Panc1 (cell line): ENCODE results near the gene CUX1.

Experiments used
- CTCF ChIP-seq: fragments of 450-650 bp; IDR thresholded peaks from 2 replicates; pipeline ENCODE4 v1.5.1; 2017; ENCODE audit warnings: mild to moderate bottlenecking
- POLR2AphosphoS5 ChIP-seq: IDR thresholded peaks from 2 replicates; pipeline ENCODE4 v1.6.1; 2012; ENCODE audit warnings: mild to moderate bottlenecking, low read depth, low read length, moderate library complexity
- TCF7L2 ChIP-seq: IDR thresholded peaks from 2 replicates; pipeline ENCODE4 v1.6.1; 2011; ENCODE audit warnings: mild to moderate bottlenecking, low read depth, low read length, inconsistent platforms
- TF ChIP-seq, protein P1 (sequence below), 2 experiments: IDR thresholded peaks; 2 replicates each; pipeline ENCODE4 v1.6.1; 2011 to 2012; ENCODE audit warnings: low read depth in 2 of 2, control low read depth in 1 of 2, low read length in 1 of 2, mild to moderate bottlenecking in 1 of 2, moderate library complexity in 1 of 2; ENCODE audit not compliant: insufficient read depth in 1 of 2

GRCh38 chr7:101780281-101780680 is 37.1 kb upstream of the CUX1 start:
- TF ChIP-seq CTCF (no peak), POLR2AphosphoS5 (no peak), TCF7L2 (no peak)
- TF ChIP-seq, protein P1, sequence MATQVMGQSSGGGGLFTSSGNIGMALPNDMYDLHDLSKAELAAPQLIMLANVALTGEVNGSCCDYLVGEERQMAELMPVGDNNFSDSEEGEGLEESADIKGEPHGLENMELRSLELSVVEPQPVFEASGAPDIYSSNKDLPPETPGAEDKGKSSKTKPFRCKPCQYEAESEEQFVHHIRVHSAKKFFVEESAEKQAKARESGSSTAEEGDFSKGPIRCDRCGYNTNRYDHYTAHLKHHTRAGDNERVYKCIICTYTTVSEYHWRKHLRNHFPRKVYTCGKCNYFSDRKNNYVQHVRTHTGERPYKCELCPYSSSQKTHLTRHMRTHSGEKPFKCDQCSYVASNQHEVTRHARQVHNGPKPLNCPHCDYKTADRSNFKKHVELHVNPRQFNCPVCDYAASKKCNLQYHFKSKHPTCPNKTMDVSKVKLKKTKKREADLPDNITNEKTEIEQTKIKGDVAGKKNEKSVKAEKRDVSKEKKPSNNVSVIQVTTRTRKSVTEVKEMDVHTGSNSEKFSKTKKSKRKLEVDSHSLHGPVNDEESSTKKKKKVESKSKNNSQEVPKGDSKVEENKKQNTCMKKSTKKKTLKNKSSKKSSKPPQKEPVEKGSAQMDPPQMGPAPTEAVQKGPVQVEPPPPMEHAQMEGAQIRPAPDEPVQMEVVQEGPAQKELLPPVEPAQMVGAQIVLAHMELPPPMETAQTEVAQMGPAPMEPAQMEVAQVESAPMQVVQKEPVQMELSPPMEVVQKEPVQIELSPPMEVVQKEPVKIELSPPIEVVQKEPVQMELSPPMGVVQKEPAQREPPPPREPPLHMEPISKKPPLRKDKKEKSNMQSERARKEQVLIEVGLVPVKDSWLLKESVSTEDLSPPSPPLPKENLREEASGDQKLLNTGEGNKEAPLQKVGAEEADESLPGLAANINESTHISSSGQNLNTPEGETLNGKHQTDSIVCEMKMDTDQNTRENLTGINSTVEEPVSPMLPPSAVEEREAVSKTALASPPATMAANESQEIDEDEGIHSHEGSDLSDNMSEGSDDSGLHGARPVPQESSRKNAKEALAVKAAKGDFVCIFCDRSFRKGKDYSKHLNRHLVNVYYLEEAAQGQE (IDR thresholded peaks at IDR 0.05; ENCODE audit: insufficient read depth in 1 of 2, low read depth in 2 of 2, low read length in 1 of 2), result no peak
